ENCODE measurements around the gene LTBP1. TPM values are rescaled to one million over a fixed set of nuclear protein-coding genes. Genes with fewer than 3 reads are reported as not detected.

LTBP1 gene
- total and polyA plus RNA-seq, 2 of the 13 experiments (the other 11 are each of a cell fraction or from before 2014, with no cell fraction given), result 0.12 to 0.22 TPM

DNA sequence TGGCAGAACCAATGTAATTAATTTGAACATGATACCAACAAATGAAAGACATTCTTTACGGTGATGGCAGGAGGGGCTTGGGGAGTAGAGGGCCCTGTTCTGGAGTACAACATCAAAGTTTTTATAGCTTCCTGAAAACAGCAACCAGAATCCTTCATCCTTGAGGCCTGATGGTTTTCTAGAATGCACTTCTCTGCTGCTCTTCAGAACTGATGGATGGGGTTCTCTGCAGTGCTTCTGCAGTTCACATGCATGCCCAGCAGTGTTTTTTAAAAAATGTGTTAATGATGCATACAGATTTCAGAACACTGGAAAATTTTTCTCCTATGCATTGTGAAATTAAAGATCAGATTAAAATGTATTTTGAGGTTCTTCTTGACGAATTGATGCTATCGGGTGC is 2.5 kb downstream of the LTBP1 start:
- no peaks in the 10 kb centered on the region for H3K36me3 ChIP-seq (replicated peaks in 1 of 2; ENCODE audit: control insufficient read depth in 1 of 2, insufficient read depth in 2 of 2, low read length in 2 of 2)
- in situ Hi-C loops (cut with HindIII; ENCODE audit: extremely low pct_ligation_motif_present, low pct_unique_long_range_greater_than_20kb) (loop anchor here (5.0 to 10.0 kb wide), 2 partner anchors 177 to 394 kb away; no protein-coding TSS in a partner anchor), intact Hi-C loops (cut with micrococcal nuclease; ENCODE audit: unreplicated experiment) (loop anchor here (5.0 kb wide), 3 partner anchors 397 to 633 kb away; no protein-coding TSS in a partner anchor)
- H3K4me3 ChIP-seq (replicated peaks in 1 of 3; ENCODE audit: insufficient read depth in 1 of 3, low read depth in 2 of 3, low read length in 3 of 3), result no peak overlapping the region
- no peak overlapping the region for H2AFZ ChIP-seq (ENCODE audit: low read length)
- H4K20me1 ChIP-seq (ENCODE audit: insufficient read depth, low read length), result no peaks in the 10 kb centered on the region
- H3K9ac ChIP-seq (ENCODE audit: insufficient read depth, low read depth, low read length), result no peak overlapping the region
- 54% methylated on average over 3 of the region's 3 CpGs for WGBS (ENCODE audit: low lambda C conversion rate)
- no peak for FAIRE-seq
- peaks cover 6 to 46% of the 10 kb centered on the region in 2 experiments; a peak in 4 of 5 replicates for H3K27me3 ChIP-seq (ENCODE audit: control insufficient read depth in 1 of 2, insufficient read depth in 2 of 2, low read length in 2 of 2)
- H3K4me2 ChIP-seq (ENCODE audit: low read depth, low read length), result no peak overlapping the region
- ChIA-PET POLR2A (no interaction called here), CTCF (ENCODE audit: low intra/inter-chr PET ratio, low total read pairs) (no interaction called here)
- no TSS peak for BruUV-seq (replicated peaks)
- H3K27ac ChIP-seq (ENCODE audit: extremely low read length, insufficient read depth, low read length), result no peak overlapping the region
- H3K9me3 ChIP-seq (ENCODE audit: low read length), result no peaks in the 10 kb centered on the region
- H3K79me2 ChIP-seq (ENCODE audit: insufficient read depth, low read length), result no peaks in the 10 kb centered on the region
- DNase-seq (ENCODE audit: low spot score), result no peak
- no peak for ATAC-seq
- no peaks in the 10 kb centered on the region for H3K4me1 ChIP-seq (ENCODE audit: insufficient read depth, low read length)
- TF ChIP-seq ZNF660 (CRISPR knock-in tag; IDR thresholded peaks at IDR 0.05; ENCODE audit: borderline replicate concordance, low read depth) (no peak), ZNF709 (CRISPR knock-in tag; IDR thresholded peaks at IDR 0.05) (no peak), ATF1 (CRISPR knock-in tag; IDR thresholded peaks at IDR 0.05) (no peak), NCOR1 (IDR thresholded peaks at IDR 0.05; ENCODE audit: borderline replicate concordance, low read length) (no peak), ZNF564 (CRISPR knock-in tag; IDR thresholded peaks at IDR 0.05) (no peak), ZNF558 (CRISPR knock-in tag; IDR thresholded peaks at IDR 0.05; ENCODE audit: borderline replicate concordance) (no peak), KLF16 (CRISPR knock-in tag; IDR thresholded peaks at IDR 0.05) (no peak), ZNF333 (CRISPR knock-in tag; IDR thresholded peaks at IDR 0.05; ENCODE audit: borderline replicate concordance) (no peak), HOXA9 (CRISPR knock-in tag; IDR thresholded peaks at IDR 0.05; ENCODE audit: borderline replicate concordance) (no peak)
- TF ChIP-seq, protein P1, sequence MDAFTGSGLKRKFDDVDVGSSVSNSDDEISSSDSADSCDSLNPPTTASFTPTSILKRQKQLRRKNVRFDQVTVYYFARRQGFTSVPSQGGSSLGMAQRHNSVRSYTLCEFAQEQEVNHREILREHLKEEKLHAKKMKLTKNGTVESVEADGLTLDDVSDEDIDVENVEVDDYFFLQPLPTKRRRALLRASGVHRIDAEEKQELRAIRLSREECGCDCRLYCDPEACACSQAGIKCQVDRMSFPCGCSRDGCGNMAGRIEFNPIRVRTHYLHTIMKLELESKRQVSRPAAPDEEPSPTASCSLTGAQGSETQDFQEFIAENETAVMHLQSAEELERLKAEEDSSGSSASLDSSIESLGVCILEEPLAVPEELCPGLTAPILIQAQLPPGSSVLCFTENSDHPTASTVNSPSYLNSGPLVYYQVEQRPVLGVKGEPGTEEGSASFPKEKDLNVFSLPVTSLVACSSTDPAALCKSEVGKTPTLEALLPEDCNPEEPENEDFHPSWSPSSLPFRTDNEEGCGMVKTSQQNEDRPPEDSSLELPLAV (CRISPR knock-in tag; conservative IDR thresholded peaks at IDR 0.05; ENCODE audit: low read depth), result no peak
- TF ChIP-seq, protein P2, sequence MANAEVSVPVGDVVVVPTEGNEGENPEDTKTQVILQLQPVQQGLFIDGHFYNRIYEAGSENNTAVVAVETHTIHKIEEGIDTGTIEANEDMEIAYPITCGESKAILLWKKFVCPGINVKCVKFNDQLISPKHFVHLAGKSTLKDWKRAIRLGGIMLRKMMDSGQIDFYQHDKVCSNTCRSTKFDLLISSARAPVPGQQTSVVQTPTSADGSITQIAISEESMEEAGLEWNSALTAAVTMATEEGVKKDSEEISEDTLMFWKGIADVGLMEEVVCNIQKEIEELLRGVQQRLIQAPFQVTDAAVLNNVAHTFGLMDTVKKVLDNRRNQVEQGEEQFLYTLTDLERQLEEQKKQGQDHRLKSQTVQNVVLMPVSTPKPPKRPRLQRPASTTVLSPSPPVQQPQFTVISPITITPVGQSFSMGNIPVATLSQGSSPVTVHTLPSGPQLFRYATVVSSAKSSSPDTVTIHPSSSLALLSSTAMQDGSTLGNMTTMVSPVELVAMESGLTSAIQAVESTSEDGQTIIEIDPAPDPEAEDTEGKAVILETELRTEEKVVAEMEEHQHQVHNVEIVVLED (CRISPR knock-in tag; IDR thresholded peaks at IDR 0.05; ENCODE audit: borderline replicate concordance), result no peak
- TF ChIP-seq, protein P3, sequence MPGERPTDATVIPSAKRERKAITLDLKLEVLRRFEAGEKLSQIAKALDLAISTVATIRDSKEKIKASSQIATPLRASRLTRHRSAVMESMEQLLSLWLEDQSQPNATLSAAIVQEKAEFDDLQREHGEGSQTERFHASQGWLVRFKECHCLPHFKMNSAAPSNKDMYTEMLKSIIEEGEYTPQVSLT (CRISPR knock-in tag; IDR thresholded peaks at IDR 0.05; ENCODE audit: borderline replicate concordance, low read depth), result no peak
- TF ChIP-seq, protein P4, sequence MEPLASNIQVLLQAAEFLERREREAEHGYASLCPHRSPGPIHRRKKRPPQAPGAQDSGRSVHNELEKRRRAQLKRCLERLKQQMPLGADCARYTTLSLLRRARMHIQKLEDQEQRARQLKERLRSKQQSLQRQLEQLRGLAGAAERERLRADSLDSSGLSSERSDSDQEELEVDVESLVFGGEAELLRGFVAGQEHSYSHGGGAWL (CRISPR knock-in tag; IDR thresholded peaks at IDR 0.05), result no peak
- TF ChIP-seq, protein P5, sequence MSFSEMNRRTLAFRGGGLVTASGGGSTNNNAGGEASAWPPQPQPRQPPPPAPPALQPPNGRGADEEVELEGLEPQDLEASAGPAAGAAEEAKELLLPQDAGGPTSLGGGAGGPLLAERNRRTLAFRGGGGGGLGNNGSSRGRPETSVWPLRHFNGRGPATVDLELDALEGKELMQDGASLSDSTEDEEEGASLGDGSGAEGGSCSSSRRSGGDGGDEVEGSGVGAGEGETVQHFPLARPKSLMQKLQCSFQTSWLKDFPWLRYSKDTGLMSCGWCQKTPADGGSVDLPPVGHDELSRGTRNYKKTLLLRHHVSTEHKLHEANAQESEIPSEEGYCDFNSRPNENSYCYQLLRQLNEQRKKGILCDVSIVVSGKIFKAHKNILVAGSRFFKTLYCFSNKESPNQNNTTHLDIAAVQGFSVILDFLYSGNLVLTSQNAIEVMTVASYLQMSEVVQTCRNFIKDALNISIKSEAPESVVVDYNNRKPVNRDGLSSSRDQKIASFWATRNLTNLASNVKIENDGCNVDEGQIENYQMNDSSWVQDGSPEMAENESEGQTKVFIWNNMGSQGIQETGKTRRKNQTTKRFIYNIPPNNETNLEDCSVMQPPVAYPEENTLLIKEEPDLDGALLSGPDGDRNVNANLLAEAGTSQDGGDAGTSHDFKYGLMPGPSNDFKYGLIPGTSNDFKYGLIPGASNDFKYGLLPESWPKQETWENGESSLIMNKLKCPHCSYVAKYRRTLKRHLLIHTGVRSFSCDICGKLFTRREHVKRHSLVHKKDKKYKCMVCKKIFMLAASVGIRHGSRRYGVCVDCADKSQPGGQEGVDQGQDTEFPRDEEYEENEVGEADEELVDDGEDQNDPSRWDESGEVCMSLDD (CRISPR knock-in tag; IDR thresholded peaks at IDR 0.05; ENCODE audit: borderline replicate concordance), result no peak

All from HepG2 (cell line).